ENCODE data around the gene GALK2.

GALK2 gene

DNA sequence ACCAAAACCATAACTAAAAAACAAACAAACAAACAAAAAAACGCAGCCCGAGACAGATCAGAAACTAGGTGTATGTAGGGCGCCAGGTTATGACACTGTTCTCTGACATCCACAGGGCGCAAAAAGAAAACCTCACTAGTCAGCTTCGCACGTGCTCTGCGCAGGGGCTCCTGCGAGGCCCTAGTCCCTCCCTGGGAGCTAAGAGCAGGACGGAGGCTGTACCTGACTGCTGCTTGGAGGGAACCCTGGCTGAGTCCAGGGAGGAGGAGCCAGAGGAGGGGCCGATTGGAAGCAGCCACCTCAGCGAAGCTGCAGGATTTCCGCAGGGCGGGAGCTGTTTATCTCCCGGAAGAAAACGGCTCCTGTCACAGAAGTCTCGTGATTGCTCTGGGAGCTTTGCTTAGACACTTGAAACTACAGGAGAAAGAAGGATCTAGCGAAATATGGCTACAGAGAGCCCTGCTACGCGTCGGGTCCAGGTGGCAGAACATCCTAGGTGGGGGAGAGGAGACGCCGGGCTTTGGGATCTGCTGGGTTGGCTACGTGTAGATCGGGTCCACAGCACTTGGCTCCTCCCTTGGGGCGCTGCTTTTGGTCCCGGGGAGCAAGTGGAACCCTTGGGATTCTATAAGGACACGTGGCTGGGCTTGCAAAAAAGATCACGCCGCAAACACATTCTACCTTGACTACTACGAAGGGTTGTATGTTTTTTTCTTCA is at the start of gene GALK2:
TSS of gene GALK2 (plus strand) at position 368 of the 718 bp plus-strand sequence. CDS start at position 444, 76 bp downstream.
- peak; percentile 79 for DNase-seq (ENCODE audit: low read depth)

DNA sequence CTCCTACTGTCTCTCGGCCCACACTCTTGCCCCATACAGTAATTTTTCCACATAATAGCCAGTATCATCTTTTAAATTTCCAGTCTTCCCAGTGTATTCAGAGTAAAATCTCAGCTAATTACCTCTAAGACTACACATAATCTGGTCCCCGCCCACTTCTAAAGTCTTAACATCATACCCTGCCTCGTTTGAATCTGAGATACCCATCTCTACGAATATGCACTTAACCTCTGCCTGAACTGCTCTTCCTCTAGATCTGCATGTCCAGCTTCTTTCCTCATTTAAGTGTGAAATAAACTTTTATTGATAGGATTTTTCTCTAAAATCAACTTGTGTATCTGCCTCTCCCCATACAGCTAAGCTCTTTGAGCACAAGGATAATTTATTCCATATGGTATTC is 49.2 kb upstream of the GALK2 start:
- no peak for DNase-seq (ENCODE audit: low read depth)

DNA sequence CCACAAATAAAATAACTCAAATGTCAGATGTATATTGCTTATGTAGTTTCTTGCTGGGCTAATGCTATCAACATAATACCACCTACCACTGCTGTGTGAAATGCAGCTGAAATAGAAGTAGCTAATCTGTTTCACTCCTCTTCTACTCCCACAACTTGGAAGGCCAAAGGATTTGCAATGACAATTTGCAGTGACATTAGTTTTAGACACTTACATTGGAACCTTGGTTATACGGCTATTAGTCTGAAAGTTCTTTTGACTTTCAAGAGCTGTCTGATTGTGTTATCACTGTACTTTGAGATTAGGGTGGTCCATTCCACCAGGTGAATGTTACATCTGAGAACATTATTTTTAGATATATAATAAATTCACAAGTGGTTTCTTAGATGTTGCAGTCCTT is 48.1 kb upstream of the GALK2 start:
- no peak for DNase-seq (ENCODE audit: low read depth)

DNA sequence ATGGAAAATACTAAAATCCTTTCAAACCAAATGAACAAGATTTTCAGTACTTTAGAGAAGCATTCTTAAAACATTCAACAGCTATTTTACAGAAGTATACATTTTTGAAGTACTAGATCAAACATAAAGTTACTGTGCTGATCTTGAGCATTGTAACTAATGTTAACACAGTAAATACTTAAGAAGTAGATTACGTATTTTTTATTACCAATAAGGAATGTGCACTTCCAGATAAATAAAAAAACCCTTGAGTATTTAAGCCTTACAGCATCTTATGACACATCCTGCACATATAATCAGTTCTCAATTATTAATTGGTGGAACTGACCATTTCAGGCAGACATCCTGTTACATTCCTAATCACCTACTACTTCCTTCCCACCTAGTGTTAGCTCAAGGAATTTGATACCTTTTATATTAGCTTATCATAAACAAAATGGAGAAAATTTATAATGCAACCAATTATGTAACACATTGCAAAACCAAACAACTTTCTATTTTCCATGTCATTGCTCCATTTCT is 47.4 kb upstream of the GALK2 start:
- no peak for DNase-seq (ENCODE audit: low read depth)

DNA sequence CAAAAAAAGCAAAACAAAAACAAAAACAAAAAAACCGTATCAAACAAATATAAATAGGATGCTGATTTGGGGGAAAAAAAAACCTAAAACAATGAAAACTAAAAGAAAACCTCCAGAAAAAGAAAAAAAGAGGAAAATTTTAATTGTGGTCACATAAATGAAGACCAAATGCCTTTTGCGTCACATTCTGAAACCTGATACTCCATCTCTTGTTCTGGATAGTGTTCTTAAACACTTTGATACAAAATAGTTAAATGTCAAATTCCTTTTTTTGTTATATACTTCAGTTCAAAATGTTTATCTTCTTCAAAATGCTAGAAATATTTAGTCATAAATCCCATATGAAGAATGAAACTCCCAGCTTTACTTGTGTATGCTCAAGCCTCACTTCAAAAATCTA is 45.7 kb upstream of the GALK2 start:
- no peak for DNase-seq (ENCODE audit: low read depth)

DNA sequence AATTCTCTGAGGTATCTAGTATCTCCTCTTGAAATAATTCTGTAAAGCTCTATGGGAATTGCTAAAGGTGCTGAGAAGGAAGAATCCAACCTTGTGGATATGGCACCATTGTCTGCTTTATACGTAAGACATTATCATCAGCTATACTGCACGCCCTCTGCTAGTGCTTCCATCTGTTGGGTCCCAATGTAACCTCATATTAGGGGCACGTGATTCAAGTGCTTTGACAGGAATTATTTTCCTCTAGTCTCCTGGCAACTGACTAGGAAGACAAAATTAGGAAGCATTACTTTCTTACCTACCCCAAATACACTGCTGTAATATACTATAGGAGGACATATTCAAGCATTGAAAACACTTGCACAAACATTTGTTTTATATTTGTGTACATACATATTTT is 38.6 kb upstream of the GALK2 start:
- no peak for DNase-seq (ENCODE audit: low read depth)

DNA sequence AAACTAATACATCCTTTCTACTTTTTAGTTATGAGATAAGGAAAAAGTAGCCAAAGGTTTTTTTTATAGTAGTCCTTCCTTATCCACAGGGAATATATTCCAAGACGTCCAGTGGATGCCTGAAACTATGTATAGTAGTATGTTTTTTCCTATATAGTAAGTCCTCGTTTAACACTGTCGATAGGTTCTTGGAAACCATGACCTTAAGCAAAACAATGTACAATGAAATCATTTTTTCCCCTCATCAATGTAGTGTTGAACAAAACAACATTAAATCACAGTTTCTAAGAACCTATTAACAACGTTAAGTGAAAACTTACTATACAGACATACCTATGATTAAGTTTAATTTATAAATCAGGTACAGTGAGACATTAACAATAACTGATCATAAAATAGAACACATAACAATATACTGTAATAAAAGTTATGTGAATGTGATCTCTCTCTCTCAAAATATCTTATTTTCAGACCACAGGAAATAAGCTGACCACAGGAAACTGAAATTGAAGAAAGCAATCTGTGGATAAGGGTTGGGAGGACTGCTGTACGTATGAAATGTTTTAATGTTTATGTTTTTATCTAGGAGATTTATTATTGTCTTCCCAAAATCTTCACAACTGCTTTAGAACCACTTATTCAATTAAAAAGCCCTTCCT is 35.2 kb upstream of the GALK2 start:
- no peak for DNase-seq (ENCODE audit: low read depth)

DNA sequence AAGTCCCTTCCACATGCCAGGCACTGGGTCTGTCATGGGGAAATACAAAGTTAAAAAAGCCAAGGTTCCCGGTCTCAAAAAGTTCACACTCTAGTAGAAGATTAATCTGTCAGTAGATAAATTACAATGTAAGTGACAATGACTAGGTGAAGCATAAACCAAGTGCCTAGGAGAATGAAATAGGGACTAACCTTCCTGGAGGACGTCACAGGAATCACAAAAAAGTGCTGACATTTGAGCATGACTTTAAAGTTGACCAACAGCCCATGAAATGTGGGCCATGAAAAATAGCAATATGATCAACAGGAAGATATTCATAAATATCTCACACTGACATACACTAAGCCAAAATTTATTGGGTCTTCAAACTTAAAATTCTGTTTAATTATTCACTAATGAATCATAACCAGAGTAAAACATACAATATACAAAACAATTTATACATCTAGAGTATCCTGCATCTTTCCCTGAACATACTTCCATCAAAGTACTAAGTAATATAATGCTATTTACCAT is 34.6 kb upstream of the GALK2 start:
- no peak for DNase-seq (ENCODE audit: low read depth)

DNA sequence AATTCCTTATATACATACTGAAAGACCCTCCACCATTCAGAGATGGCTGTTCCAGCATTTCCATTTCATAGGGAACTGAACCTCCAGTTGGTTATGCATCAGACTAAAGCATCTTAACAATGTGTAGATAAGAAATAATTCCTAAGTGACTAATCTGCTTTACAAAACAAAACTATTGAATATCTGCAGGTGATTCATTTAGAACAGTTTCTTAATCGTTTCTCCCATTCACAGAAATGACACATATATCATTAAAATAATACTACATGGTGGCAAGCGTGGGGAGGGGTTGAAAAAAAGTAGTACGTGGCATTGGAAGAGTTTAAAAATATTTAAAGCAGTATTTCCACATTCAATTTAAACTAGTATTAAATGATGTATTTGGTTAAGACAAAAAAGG is 34.1 kb upstream of the GALK2 start:
- no peak for DNase-seq (ENCODE audit: low read depth)

DNA sequence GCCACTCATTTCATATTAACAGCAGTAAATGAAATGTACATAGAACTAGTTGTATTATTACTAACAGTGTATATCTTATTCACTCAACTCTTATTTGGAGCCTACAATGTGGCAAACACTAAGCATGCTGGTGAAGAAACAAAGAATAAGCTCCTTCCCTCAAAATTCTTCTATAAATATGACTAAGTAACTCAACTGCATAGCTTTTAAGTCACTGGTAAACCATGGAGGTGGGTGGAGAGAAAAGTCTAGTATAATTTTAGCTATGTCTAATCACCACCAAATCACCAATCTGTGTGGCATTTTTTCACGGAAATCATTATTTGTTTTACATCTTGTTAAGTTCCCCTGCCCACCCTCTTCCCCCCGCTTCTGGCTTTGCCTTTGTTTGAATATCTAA is 32.2 kb upstream of the GALK2 start:
- no peak for DNase-seq (ENCODE audit: low read depth)

DNA sequence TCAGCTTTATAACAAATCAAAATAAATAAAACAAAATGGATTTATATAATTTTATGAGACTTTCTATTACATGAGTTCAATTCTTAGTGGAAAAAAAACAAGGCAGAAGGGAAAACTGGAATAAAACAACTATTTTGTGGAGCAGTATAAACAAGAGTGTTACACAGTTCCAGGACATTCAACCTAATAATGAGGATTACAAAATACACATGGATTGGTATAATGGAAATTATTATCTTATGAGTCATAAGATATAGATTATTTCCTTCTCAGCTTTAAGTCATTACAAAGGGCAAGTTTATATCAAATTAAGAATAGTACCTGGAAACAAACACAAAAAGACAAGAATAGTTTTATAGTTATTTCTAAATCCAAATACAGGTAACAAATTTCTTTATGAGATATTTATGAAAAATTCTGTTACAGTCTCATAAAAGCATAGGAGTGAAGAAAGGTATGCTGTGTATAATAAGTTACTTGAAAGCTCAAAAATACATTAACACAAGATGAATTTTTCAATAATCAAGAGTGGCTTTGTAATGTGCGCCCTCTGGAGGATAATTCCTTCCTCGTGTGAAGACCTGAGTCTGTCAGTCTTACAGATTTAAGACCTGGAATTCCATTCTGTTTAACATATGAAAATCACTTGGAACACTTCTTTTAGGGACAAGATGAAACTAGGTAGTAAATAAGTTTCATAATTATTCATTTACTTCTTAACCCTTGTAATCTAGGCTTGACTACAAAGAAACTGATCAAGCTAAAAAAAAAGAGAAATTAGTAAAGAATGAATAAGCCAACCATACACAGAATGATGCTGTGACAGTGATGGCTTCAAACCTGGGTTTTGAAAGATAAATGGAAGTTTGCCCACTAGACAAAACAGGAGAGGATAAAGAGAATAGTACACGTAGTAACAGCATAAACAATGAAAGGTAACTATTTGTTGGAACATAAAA is 24.1 kb upstream of the GALK2 start:
- DNase-seq (ENCODE audit: low read depth): no peak

DNA sequence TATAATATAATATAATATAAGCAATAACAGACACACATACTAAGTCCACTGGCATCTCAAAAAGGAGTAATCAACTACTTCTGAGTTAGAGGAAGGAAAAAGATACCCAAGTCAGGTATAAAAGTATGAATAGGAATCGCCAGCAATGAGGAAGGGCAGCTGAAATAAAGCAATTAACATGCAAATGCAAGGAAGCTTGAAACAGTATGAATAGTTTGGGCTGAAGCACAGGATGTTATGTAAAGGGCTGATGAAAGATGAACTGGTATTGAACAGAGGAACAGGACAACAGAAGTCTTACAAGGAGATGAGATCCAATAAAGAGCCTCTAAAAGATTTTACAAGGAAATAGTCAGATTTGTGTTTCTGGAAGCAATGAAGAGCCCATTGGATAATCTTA is 21.7 kb upstream of the GALK2 start:
- DNase-seq (ENCODE audit: low read depth): no peak

DNA sequence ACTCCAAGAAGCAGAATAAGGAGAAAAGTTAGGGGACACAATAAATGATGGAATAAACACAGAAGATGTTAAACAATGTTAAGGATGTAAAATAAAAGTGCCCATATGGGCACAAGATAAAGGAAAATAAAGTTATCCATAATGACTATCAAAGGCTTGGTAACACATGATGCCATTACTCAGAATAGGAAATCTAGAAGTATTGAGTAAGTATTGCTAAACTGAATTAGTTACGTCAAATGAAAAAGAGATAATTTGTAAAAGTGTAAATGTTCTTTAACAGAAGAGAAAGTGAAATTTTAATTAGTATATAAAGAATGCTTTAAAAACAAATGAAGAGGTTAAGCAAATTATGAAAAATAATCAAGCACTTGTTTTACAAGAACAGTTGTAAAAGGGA is 21.3 kb upstream of the GALK2 start:
- DNase-seq (ENCODE audit: low read depth): no peak

DNA sequence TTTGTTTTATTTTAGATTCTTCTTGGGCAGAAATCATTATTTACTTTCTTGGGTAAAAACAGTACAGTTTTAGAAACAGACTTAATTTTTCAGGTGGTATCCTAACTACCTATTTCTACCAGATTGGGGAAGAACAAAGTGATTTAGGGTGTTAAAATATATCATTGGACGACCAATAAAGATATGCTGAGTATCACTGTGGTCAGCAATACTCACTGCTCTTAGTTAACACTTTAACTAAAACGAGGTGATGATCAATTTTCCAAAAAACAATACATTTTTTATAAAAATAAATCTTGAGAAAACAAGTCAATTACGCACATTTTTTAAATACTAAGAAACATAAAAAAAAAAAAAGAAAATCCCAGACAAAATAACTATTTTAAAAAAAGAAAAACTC is 18.2 kb upstream of the GALK2 start:
- DNase-seq (ENCODE audit: low read depth): no peak

DNA sequence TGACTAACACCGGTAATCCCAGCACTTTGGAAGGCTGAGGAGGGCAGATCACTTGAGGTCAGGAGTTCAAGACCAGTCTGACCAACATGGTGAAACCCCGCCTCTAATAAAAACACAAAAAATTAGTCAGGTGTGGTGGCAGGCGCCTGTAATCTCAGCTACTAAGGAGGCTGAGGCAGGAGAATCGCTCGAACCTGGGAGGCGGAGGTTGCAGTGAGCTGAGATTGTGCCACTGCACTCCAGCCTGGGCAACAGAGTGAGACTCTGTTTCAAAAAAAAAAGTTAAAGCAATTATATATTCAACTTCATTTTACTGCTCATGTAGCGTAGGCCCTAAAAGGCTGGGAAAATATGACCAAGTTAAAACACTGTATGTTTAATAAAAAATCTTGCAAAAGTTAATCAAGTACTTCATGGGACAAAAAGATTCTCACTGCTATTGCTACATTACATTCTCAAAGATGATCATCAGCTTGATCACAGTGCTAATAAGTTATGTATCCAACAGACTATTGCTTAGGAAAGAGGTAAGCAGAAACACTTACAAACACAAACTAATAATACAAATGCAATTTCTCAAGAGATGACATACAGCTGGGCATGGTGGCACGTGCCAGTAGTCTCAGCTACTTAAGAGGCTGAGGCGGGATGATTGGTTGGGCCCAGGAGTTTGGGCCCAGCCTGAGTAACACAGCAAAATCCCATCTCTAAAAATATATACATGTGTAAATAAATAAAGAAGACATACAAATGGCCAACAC is 17.3 kb upstream of the GALK2 start:
- DNase-seq (ENCODE audit: low read depth): no peak

DNA sequence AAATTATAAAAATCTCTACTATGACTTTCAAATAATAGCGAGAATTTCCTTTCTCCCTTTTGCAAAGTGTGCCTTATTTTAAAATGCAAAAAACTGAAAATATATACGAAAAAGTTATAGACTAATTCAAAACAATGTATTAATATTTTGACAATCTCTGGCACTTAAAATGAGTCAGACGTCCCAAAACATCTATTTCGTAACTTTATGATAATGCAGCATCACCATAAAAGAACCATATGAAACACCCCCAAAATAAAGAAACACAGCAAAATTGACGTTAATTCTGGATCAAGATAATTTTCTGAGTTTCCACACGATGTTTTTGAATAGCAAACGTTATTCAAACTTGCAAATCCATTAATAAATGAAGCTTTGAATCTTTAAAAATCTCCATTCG is 15.7 kb upstream of the GALK2 start:
- no peak for DNase-seq (ENCODE audit: low read depth)

DNA sequence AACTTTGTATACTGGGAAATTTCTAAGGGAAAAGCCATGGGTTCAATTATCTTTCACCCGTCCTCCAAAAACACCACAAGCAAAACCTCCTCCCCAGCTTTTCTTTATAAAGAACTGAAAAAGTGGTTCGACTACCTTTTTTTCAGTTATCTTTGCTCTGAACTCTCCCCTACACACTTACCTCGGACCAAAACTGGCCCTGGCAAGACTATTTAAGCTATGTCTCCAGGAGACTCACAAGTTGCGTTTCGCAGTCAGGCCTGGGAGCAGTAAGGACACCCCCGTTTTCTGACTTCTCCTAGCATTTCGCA is 15.3 kb upstream of the GALK2 start:
- DNase-seq (ENCODE audit: low read depth): no peak

DNA sequence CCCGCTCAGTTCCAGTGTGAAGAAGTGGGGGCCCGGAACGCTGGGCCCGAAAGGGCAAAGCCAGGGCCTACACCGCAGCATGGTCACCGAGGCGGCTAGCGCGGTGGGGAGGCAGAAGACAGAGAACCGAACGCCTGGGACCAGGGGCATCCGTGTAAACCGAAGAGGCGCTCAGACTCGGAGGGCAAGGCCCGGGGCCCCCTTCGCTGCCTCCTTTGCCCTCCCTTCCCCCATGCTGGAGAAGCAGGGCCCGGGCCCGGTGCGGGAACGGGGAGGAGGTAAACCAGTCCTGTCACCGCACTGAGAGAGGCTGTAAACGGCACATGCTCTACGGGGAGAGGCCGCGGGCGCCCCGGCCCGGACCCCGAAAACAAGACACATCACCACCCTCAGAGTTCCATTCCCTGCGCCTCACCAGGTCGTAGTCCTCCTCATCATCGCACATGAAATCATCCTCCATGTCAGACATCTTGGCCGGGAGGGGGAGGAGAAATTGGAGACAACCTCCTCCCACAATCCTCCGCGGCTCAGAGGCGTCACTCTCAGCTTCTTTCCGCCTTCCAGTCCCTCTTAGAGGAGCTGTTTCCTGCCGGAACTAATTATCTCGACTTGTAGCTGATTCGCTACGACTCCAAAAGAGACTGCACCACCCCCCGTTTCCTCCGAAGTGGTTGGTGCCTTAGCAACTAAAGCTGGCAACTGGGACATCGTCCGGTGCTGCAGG is 14.8 kb upstream of the GALK2 start, which contains the start of gene COPS2:
TSS of gene COPS2 (minus strand) at position 490 of the 724 bp plus-strand sequence. CDS start at position 469, 21 bp downstream.
- DNase-seq (ENCODE audit: low read depth): peak; percentile 83

DNA sequence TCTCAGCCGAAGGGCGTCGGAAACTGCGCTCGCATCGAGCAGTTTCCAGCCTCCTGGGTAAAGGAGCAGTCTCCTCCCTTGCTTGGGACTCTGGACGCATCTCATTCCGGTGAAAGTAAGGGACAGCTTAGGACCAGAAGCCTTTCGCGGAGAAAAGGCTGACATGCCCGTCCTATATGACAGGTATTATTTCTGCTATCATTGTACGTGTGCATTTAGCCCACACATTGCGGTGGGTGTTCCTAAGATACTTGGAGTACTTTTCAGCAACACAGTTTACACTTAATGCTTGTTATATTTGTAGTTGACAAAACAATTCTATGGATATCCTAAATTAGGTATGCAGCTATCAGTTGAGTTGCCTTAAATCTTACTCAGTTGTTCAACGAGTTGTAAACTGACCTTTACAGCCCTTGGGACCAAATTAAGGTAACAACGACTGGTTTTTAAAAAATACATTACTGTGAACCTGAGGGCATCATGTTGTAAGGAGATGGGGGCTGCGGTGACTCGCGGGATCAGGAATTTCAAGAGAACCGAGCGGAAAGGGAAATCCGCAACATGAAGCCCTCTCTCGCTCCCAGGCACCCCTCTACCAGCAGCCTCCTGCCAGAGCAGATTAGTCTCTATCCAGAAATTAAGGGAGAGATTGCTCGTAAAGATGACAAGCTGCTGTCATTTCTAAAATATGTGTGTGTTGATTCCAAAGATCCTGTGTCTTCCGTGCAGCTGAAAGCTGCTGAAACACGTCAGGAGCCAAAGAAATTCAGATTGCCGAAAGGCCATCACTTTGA is 14.0 kb upstream of the GALK2 start:
- DNase-seq (ENCODE audit: low read depth): no peak

DNA sequence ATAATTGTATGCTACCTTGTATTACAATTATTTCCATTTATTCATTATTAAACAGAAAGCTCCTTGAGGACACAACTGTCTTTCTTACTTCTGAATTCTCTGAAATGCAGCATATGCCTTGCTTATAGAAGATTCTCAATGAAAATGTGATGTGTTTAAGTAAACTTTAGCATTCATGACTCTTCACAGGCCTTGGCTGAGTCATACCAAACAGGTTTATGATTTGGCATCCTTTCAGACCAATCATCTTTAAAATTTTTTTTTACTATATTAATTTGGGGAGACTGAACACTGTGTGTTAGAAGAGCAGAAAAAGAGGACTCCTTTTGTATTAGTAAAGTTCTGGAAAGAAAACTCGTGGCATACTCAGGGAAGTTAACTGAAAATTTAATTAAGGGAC is 6.4 kb upstream of the GALK2 start:
- DNase-seq (ENCODE audit: low read depth): no peak
